HCT116 (cell line): ENCODE results near the gene CYB561D1. TPM values are rescaled to one million over a fixed set of nuclear protein-coding genes. Genes with fewer than 3 reads are reported as not detected.
A peak's percentile ranks its signal among the peaks of the same experiment; 100 is the strongest.

Experiments used
- ATAC-seq: fragments of 200-7000 bp; cut with Tn5 transposase; 2 replicates; pipeline ENCODE4 v1.9.1; 2020; ENCODE audit warnings: mild to moderate bottlenecking, moderate library complexity
- BruUV-seq: library from RNA; stranded (reverse); fragments of 400-500 nt; replicated peaks from 2 replicates; lab custom pipeline; 2021; lab: Mats Ljungman, UMichigan
- CTCF ChIA-PET: fragments of 300-600 bp; sonication (Branson Sonifier 250); formaldehyde crosslinking; loops from one replicate; lab custom pipeline; 2021; ENCODE audit warnings: antibody characterized with exemption; lab: Charles Lee
- POLR2A ChIA-PET: fragments of 300-600, 350-600 bp; sonication (Branson Sonifier 250); formaldehyde crosslinking; loops from one replicate; lab custom pipeline; 2021; ENCODE audit warnings: antibody characterized with exemption; lab: Charles Lee
- RAD21 ChIA-PET, 2 experiments: fragments of 300-600 bp; sonication (Branson Sonifier 250); formaldehyde crosslinking; loops; one replicate each; lab custom pipeline; 2023; ENCODE audit warnings: low total read pairs in 2 of 2; ENCODE audit not compliant: uncharacterized antibody in 2 of 2, unreplicated experiment in 2 of 2, low non-redundant PET in 1 of 2; lab: Charles Lee
- DNase-seq: peaks from one replicate; pipeline ENCODE4 v3.0.0-alpha.2; 2010; ENCODE audit warnings: low read depth, low spot score
- H2AFZ ChIP-seq: fragments of 200-600 bp; shearing (Covaris generic), sonication (generic); 2 replicates; pipeline ENCODE4 v1.6.1; 2017; ENCODE audit warnings: low read depth, mixed run types, mixed read lengths, antibody characterized with exemption, low read length; ENCODE audit not compliant: poor library complexity, severe bottlenecking
- H3K27ac ChIP-seq: 2 replicates; pipeline ENCODE4 v1.5.1; 2012; ENCODE audit warnings: low read depth, low read length
- H3K27me3 ChIP-seq: fragments of 200-600 bp; sonication (generic); 2 replicates; pipeline ENCODE4 v1.6.1; 2016; ENCODE audit warnings: mixed run types, low read length, mixed read lengths; ENCODE audit not compliant: insufficient read depth
- H3K36me3 ChIP-seq, 2 experiments: fragments of 200-500 bp in 1 of 2; fragments of 200-600 bp in 1 of 2; sonication (Bioruptor generic) in 1 of 2; sonication (generic) in 1 of 2; 2 replicates each; pipeline versions ENCODE4 v1.5.1 to v1.6.1; 2014 to 2016; ENCODE audit warnings: low read length in 2 of 2, inconsistent platforms in 1 of 2, mixed read lengths in 1 of 2, mixed run types in 1 of 2; ENCODE audit not compliant: insufficient read depth in 2 of 2, control insufficient read depth in 1 of 2
- H3K4me1 ChIP-seq, 2 experiments: fragments of 200-600 bp in 1 of 2; sonication (generic) in 1 of 2; 2 replicates each; pipeline versions ENCODE4 v1.5.1 to v1.6.1; 2012 to 2017; ENCODE audit warnings: low read length in 2 of 2, inconsistent platforms in 1 of 2, mild to moderate bottlenecking in 1 of 2, mixed read lengths in 1 of 2, mixed run types in 1 of 2, moderate library complexity in 1 of 2; ENCODE audit not compliant: insufficient read depth in 2 of 2, control insufficient read depth in 1 of 2
- H3K4me2 ChIP-seq: fragments of 200-600 bp; sonication (generic); 2 replicates; pipeline ENCODE4 v1.6.1; 2017; ENCODE audit warnings: mixed run types, low read length, mixed read lengths
- H3K4me3 ChIP-seq, 2 experiments: fragments of 200-600 bp in 1 of 2; sonication (generic) in 1 of 2; replicated peaks in 1 of 2; 2 replicates each; pipeline ENCODE4 v1.5.1; 2011 to 2016; ENCODE audit warnings: low read length in 2 of 2, control low read depth in 1 of 2, low read depth in 1 of 2, mild to moderate bottlenecking in 1 of 2, mixed read lengths in 1 of 2, mixed run types in 1 of 2
- H3K79me2 ChIP-seq: fragments of 200-600 bp; sonication (generic); 2 replicates; pipeline ENCODE4 v1.6.1; 2017; ENCODE audit warnings: mild to moderate bottlenecking, mixed run types, low read length, moderate library complexity, mixed read lengths; ENCODE audit not compliant: insufficient read depth
- H3K9ac ChIP-seq: fragments of 200-600 bp; sonication (generic); 2 replicates; pipeline ENCODE4 v1.6.1; 2016; ENCODE audit warnings: low read length, mixed read lengths
- H3K9me2 ChIP-seq: fragments of 200-600 bp; sonication (generic), shearing (Covaris generic); 2 replicates; pipeline ENCODE4 v1.6.1; 2017; ENCODE audit warnings: mixed run types, mild to moderate bottlenecking, moderate library complexity; ENCODE audit not compliant: insufficient read depth
- H3K9me3 ChIP-seq, 2 experiments: fragments of 200-500 bp in 1 of 2; fragments of 200-600 bp in 1 of 2; sonication (Bioruptor generic) in 1 of 2; sonication (generic) in 1 of 2; 2 replicates each; pipeline ENCODE4 v1.6.1; 2014 to 2017; ENCODE audit warnings: low read length in 2 of 2, mixed read lengths in 2 of 2, inconsistent platforms in 1 of 2, low read depth in 1 of 2, mild to moderate bottlenecking in 1 of 2, mixed run types in 1 of 2, moderate library complexity in 1 of 2; ENCODE audit not compliant: control insufficient read depth in 1 of 2, insufficient read depth in 1 of 2
- H4K20me1 ChIP-seq: fragments of 200-600 bp; sonication (generic), shearing (Covaris generic); 2 replicates; pipeline ENCODE4 v1.6.1; 2017; ENCODE audit warnings: mixed run types, mild to moderate bottlenecking, moderate library complexity; ENCODE audit not compliant: insufficient read depth
- CBX3 ChIP-seq: IDR thresholded peaks from 2 replicates; pipeline ENCODE4 v1.6.1; 2012; ENCODE audit warnings: low read depth
- CEBPB ChIP-seq: IDR thresholded peaks from 2 replicates; pipeline ENCODE4 v1.6.1; 2012; ENCODE audit warnings: low read depth
- EZH2 ChIP-seq: fragments of 200-600 bp; sonication (generic); IDR thresholded peaks from 2 replicates; pipeline ENCODE4 v1.6.1; 2017; ENCODE audit warnings: antibody characterized with exemption, mixed run types
- EZH2phosphoT487 ChIP-seq: fragments of 200-600 bp; IDR thresholded peaks from 2 replicates; pipeline ENCODE4 v1.6.1; 2018; ENCODE audit warnings: antibody characterized with exemption, borderline replicate concordance
- SP1 ChIP-seq: IDR thresholded peaks from 2 replicates; pipeline ENCODE4 v1.6.1; 2012; ENCODE audit warnings: low read depth
- SRF ChIP-seq: IDR thresholded peaks from 2 replicates; pipeline ENCODE4 v1.6.1; 2012; ENCODE audit warnings: low read depth
- TCF7L2 ChIP-seq: IDR thresholded peaks from 2 replicates; pipeline ENCODE4 v1.7.0; 2011; ENCODE audit warnings: borderline replicate concordance, inconsistent platforms; ENCODE audit not compliant: insufficient read depth, insufficient read length; ENCODE audit errors: extremely low read depth
- intact Hi-C: fragments of 100-400 bp; cut with micrococcal nuclease; formaldehyde crosslinking; loops from 2 replicates; pipeline ENCODE4 v1.10.0; 2022
- total RNA-seq: library from RNA; stranded (reverse); gene quantifications from one replicate; pipeline ENCODE4 v1.2.1, GENCODE V29; 2021; ENCODE audit not compliant: unreplicated experiment

CYB561D1 gene
- total RNA-seq, 1 experiment from 2014 or later = 5.9 TPM

DNA sequence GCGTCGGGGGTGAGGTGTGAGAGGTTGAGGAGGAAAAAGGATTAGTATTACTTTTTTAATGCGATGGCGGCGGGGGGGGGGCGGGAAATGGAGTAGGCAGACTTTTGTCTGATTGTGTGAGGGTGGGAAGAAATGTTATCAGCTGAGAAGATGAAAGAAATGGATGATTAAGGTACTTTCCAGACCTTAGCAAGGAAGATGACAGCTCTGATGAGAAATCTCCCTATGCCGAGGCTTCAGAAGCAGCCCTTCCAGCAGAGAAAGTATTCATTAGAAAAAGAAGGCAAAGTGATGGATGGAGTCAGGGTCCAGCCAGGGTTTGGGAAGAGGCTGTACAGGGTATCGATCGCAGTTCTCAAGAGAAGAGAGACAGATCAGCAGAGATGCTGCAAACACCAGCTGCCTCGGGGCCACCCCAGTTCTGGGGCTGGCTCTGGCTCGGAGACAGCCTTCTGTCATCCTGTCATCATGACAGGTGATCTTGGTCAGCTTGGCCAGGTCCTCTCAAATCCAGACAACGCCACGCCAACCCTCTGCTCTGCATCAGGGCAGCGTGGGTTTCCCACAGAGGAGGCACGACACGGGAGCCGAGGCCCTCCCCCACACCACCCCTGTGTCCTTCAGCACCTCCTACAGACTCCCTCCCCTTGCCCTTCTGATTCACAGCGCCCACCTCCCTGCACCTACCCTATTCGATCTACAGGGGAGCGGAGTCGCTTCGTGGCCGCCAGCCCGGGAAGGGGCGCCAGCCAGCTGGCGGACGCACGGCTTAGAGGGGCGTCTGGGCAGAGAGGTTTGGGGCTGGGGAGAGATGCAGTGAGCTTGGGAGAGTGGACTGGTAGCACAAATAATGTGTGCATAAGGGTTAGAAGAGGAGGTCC is 10.9 kb upstream of the CYB561D1 start:
- Histone ChIP-seq H3K27ac (no peak overlapping the region), H3K9ac (no peak overlapping the region), H3K9me2 (no peaks in the 10 kb centered on the region), H3K27me3 (0 out of 2 replicates have a peak, but pooled peaks cover 6% of the 10 kb centered on the region), H3K79me2 (0 out of 2 replicates have a peak, but pooled peaks cover 4% of the 10 kb centered on the region), H3K4me1 (peaks cover 8 to 21% of the 10 kb centered on the region in 2 experiments; a peak in 3 of 4 replicates), H3K36me3 (no peaks in the 10 kb centered on the region)
- ChIA-PET POLR2A (interaction anchor here (0.6 kb wide), 1 partner anchor 368 kb away, joined by 3 read pairs; no protein-coding TSS in a partner anchor), CTCF (interaction anchor here (0.6 to 1.1 kb wide), 3 partner anchors 16 to 244 kb away, joined by 3 read pairs; no protein-coding TSS in a partner anchor), RAD21 (interaction anchor here in 1 of 2 experiments (1.0 kb wide), 1 partner anchor 84 kb away, joined by 4 read pairs; no protein-coding TSS in a partner anchor)
- peak; percentile 17 for ATAC-seq
- no peak for DNase-seq
- TF ChIP-seq TCF7L2 = no peak
- TF ChIP-seq CEBPB = no peak
- no peak for TF ChIP-seq SRF
- TF ChIP-seq CBX3 = no peak
- TF ChIP-seq SP1 = no peak
- no peak for TF ChIP-seq EZH2phosphoT487
- no peak for TF ChIP-seq EZH2
- TF ChIP-seq, all 23 proteins: peak for 0
- intact Hi-C loops = loop anchor here (5.0 kb wide), 1 partner anchor 56 kb away; the partner anchor contains the start of gene PSMA5
- BruUV-seq = no TSS peak
- Histone ChIP-seq H3K4me2 (peak overlapping the region; percentile 72), H4K20me1 (no peaks in the 10 kb centered on the region), H3K4me3 (peak overlapping the region; percentile 43 to 91), H2AFZ (no peak overlapping the region), H3K9me3 (no peaks in the 10 kb centered on the region)
